ENCODE results near the gene KCNH1.

DNA sequence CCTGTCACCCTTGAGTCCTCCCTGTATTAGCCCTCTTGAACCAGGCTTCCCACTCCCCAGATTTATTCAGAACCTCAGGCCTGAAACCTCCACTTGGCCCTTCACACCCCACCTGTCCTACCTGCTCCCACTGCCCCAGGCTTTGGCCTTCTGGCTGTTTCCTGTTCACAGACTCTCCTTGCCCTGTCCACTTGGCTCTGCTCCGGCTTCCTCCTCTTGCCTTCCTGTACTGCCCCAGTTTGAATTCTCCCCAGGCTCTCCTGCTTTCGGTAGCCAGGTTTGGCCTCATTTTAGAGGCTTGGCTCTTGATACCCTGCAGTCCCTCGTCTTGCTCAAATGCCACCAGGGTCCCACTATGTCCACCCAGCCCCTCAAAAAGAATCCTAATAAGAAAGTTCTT is 385.2 kb downstream of the KCNH1 start:
- TF ChIP-seq CEBPB (IDR thresholded peaks at IDR 0.05): no peak
- TF ChIP-seq FOXM1 (IDR thresholded peaks at IDR 0.05; ENCODE audit: borderline replicate concordance, low read depth): no peak
- TF ChIP-seq, protein P1, sequence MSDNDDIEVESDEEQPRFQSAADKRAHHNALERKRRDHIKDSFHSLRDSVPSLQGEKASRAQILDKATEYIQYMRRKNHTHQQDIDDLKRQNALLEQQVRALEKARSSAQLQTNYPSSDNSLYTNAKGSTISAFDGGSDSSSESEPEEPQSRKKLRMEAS (IDR thresholded peaks at IDR 0.05): no peak
- TF ChIP-seq EP300 (IDR thresholded peaks at IDR 0.05; ENCODE audit: borderline replicate concordance): no peak
- TF ChIP-seq RAD21 (IDR thresholded peaks at IDR 0.05; ENCODE audit: low read depth): no peak
- TF ChIP-seq TEAD4 (IDR thresholded peaks at IDR 0.05): no peak
- no peak for TF ChIP-seq ZBTB7A (IDR thresholded peaks at IDR 0.05; ENCODE audit: low read depth)
- no peak for TF ChIP-seq CREB1 (IDR thresholded peaks at IDR 0.05; ENCODE audit: low read depth)
- TF ChIP-seq, protein P2, sequence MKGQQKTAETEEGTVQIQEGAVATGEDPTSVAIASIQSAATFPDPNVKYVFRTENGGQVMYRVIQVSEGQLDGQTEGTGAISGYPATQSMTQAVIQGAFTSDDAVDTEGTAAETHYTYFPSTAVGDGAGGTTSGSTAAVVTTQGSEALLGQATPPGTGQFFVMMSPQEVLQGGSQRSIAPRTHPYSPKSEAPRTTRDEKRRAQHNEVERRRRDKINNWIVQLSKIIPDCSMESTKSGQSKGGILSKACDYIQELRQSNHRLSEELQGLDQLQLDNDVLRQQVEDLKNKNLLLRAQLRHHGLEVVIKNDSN (IDR thresholded peaks at IDR 0.05): no peak
- no peak for TF ChIP-seq YY1 (IDR thresholded peaks at IDR 0.05; ENCODE audit: low read depth)
- TF ChIP-seq NFIC (IDR thresholded peaks at IDR 0.05): no peak
- TF ChIP-seq TCF12 (IDR thresholded peaks at IDR 0.05; ENCODE audit: low read depth): no peak
- TF ChIP-seq, protein P3, sequence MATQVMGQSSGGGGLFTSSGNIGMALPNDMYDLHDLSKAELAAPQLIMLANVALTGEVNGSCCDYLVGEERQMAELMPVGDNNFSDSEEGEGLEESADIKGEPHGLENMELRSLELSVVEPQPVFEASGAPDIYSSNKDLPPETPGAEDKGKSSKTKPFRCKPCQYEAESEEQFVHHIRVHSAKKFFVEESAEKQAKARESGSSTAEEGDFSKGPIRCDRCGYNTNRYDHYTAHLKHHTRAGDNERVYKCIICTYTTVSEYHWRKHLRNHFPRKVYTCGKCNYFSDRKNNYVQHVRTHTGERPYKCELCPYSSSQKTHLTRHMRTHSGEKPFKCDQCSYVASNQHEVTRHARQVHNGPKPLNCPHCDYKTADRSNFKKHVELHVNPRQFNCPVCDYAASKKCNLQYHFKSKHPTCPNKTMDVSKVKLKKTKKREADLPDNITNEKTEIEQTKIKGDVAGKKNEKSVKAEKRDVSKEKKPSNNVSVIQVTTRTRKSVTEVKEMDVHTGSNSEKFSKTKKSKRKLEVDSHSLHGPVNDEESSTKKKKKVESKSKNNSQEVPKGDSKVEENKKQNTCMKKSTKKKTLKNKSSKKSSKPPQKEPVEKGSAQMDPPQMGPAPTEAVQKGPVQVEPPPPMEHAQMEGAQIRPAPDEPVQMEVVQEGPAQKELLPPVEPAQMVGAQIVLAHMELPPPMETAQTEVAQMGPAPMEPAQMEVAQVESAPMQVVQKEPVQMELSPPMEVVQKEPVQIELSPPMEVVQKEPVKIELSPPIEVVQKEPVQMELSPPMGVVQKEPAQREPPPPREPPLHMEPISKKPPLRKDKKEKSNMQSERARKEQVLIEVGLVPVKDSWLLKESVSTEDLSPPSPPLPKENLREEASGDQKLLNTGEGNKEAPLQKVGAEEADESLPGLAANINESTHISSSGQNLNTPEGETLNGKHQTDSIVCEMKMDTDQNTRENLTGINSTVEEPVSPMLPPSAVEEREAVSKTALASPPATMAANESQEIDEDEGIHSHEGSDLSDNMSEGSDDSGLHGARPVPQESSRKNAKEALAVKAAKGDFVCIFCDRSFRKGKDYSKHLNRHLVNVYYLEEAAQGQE (IDR thresholded peaks at IDR 0.05; ENCODE audit: low read depth): no peak
- no peak for TF ChIP-seq TAF1 (IDR thresholded peaks at IDR 0.05; ENCODE audit: low read depth)
